GM23338 (cell line): ENCODE results near the gene FES.
"Not testable (repeated sequence)": the region's sequence is repeated elsewhere in the genome, so short reads cannot be mapped to it uniquely, and the experiment has no call there.

ENCODE experiments used
- CREB1 ChIP-seq: fragments of 250-450 bp; sonication (Bioruptor Pico); IDR thresholded peaks from 2 replicates; pipeline ENCODE4 v1.5.0; 2020; ENCODE audit warnings: low read depth, mild to moderate bottlenecking, moderate library complexity
- CTCF ChIP-seq, 2 experiments: fragments of 200-600 bp in 1 of 2; sonication (generic) in 1 of 2; conservative IDR thresholded peaks; 2 replicates each; pipeline versions ENCODE4 v1.5.1 to v1.6.1; 2016 to 2017; ENCODE audit warnings: antibody characterized with exemption in 2 of 2, low read depth in 2 of 2, mild to moderate bottlenecking in 2 of 2, moderate library complexity in 1 of 2
- ETS1 ChIP-seq: IDR thresholded peaks from 2 replicates; pipeline ENCODE4 v1.6.1; 2016; ENCODE audit warnings: antibody characterized with exemption
- EZH2 ChIP-seq: fragments of 200-600 bp; sonication (generic); IDR thresholded peaks from one replicate; pipeline ENCODE4 v1.8.0; 2017; ENCODE audit warnings: antibody characterized with exemption, mild to moderate bottlenecking, low read depth; ENCODE audit not compliant: unreplicated experiment
- EZH2phosphoT487 ChIP-seq: fragments of 200-600 bp; sonication (generic); IDR thresholded peaks from one replicate; pipeline ENCODE4 v1.8.1; 2018; ENCODE audit warnings: antibody characterized with exemption; ENCODE audit not compliant: unreplicated experiment
- POLR2AphosphoS5 ChIP-seq: IDR thresholded peaks from 2 replicates; pipeline ENCODE4 v1.6.1; 2016; ENCODE audit warnings: antibody characterized with exemption, low read depth
- REST ChIP-seq: IDR thresholded peaks from one replicate; pipeline ENCODE4 v1.6.1; 2018; ENCODE audit warnings: antibody characterized with exemption; ENCODE audit not compliant: unreplicated experiment
- ZNF114 ChIP-seq: fragments of 250-450 bp; sonication (Bioruptor Pico); IDR thresholded peaks from 2 replicates; pipeline ENCODE4 v1.5.0; 2020; ENCODE audit warnings: mild to moderate bottlenecking, moderate library complexity
- ZNF331 ChIP-seq: fragments of 250-450 bp; sonication (Bioruptor Pico); IDR thresholded peaks from 2 replicates; pipeline ENCODE4 v1.5.0; 2020; ENCODE audit warnings: low read depth, mild to moderate bottlenecking, moderate library complexity

GRCh38 chr15:90926766-90927165 lies 42.5 kb downstream of the FES start:
- TF ChIP-seq ETS1; EZH2phosphoT487; CTCF (conservative IDR thresholded peaks at IDR 0.05; ENCODE audit: low read depth in 2 of 2); EZH2; REST; ZNF114 (CRISPR knock-in tag); ZNF331 (CRISPR knock-in tag); CREB1 (CRISPR knock-in tag); POLR2AphosphoS5: not testable (repeated sequence)
